ENCODE data around the gene TRERF1.

DNA sequence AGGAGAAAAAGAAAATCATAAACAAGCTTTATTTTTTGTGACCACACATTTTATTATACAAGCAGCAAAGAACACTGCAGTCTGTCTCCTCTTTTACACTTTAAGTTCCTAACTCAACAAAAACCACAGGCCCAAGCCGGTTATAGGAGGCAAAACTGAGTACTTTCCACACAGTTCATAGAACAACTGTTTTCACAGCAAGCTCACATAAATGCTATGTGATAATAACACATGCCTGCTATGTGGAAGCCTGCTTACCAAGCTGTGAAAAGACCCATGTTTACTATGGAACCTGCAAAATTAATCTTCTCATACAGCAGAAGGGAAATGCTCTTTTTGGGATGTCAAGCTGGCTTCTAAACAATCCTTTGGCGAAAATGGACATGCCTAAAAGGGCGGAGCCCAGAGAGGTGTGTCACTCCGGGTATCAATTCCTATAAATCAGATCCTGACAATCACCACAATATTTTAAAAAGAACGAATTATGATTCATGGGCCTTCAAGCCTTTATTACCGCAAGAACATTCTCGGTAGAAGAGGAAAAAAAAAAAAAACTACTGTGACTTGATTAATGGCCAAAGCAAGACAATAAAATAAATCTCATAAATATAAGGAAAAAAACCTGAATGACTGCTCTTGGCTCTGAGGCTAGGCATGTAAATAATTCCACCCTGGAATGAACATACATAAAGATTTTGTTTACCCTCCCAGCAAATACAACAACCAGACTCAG is 2.6 kb downstream of the TRERF1 start:
- TF ChIP-seq, protein P1, sequence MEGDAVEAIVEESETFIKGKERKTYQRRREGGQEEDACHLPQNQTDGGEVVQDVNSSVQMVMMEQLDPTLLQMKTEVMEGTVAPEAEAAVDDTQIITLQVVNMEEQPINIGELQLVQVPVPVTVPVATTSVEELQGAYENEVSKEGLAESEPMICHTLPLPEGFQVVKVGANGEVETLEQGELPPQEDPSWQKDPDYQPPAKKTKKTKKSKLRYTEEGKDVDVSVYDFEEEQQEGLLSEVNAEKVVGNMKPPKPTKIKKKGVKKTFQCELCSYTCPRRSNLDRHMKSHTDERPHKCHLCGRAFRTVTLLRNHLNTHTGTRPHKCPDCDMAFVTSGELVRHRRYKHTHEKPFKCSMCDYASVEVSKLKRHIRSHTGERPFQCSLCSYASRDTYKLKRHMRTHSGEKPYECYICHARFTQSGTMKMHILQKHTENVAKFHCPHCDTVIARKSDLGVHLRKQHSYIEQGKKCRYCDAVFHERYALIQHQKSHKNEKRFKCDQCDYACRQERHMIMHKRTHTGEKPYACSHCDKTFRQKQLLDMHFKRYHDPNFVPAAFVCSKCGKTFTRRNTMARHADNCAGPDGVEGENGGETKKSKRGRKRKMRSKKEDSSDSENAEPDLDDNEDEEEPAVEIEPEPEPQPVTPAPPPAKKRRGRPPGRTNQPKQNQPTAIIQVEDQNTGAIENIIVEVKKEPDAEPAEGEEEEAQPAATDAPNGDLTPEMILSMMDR (IDR thresholded peaks at IDR 0.05), result no peak
- TF ChIP-seq POLR2A (IDR thresholded peaks at IDR 0.05), result no peak
